SH-SY5Y (cell line): ENCODE results near the gene SASH3.

Experiments used
- GATA2 ChIP-seq: IDR thresholded peaks from 2 replicates; pipeline ENCODE4 v1.6.1; 2011; ENCODE audit warnings: mild to moderate bottlenecking, low read depth, low read length
- GATA3 ChIP-seq: IDR thresholded peaks from 2 replicates; pipeline ENCODE4 v1.6.1; 2011; ENCODE audit warnings: low read depth, mild to moderate bottlenecking, low read length, moderate library complexity

GRCh38 chrX:129808829-129809796 is 29.4 kb downstream of the SASH3 start:
- no peak for TF ChIP-seq GATA3
- no peak for TF ChIP-seq GATA2
